ENCODE data around the gene NANOS1.
"Not testable (repeated sequence)": the region's sequence is repeated elsewhere in the genome, so short reads cannot be mapped to it uniquely, and the experiment has no call there.

NANOS1 gene

DNA sequence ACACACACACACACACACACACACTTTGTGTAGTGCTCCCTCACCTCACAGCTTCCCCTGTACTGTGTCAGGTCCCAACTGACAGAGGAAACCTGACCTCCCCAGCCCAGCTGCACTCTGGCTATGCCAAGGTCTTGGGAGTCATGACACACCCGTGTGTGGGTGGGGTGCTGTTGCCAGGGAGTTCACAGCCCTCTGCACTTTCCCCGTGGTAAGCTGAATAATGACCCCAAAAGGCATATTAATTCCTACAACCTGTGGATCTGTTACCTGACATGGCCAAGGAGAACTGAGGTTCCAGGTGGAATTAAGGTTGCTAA lies 8.9 kb upstream of the NANOS1 start:
- DNase-seq: no peak

DNA sequence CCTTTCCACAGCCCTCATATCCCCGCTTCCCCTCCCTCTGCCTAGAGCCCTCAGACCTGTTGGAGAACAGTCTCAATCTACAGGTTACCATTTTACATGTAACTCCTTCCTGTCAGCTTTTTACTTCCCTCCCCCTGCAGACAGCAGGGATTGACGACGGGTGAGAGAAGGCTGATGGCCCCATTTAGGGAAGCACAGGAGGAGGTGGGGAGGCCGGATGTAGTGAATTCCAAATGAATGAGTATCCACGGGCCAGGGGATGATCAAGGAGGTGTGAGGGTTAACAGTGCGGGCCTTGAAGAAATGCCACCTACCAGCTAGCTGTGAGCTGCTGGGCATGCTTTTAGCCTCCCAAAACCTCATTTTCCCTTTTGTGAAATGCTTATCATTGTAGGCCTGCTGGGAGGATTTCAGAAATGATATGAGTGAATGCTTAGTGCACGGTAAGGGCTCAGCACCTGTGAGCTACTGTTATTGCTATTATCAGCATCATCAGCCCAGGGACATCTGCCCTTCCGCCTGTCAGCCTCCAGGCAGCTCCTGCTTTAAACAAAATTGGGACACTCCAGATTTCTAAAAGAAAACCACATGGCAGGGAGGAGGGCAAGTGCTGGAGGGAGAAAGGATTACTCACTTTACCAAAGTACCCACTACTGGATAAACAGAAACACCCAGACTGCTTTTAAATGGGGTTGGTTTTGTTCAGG lies 6.5 kb upstream of the NANOS1 start:
- DNase-seq: no peak

DNA sequence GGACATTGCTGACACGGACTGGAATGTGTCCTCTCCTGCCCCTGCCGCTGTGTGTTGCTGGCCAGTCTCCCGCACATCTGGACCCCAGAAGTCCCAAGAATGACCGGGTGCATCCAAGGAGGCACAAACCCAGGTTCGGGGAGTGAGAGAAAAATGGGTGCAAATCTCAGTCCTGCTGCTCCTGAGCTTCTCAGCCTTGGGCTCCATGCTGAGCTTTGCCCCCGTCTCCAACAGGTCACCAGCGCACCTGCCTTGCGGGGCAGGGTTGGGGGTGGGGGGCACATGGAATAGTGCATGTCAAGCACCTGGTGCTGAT lies 6.0 kb upstream of the NANOS1 start:
- DNase-seq: no peak

DNA sequence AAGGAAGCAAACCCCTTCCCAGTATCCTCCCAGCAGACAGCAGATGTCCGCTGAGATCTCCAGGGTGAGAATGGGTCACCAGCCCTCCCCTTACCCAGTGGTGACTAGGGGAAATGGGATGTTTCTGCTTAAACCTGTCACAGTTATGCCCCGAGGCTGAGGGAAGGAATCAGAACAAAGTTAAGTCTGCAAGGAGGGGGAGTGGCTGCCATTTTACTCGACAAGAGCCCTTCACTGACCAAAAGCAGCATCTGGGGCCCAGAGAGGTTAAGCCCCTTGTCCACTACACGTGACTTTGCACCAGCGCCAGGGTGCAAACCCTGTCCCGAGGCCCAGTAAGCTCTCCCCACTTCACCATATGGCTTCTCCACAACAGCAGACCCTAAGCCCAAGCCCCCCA lies 4.6 kb upstream of the NANOS1 start:
- no peak for DNase-seq

DNA sequence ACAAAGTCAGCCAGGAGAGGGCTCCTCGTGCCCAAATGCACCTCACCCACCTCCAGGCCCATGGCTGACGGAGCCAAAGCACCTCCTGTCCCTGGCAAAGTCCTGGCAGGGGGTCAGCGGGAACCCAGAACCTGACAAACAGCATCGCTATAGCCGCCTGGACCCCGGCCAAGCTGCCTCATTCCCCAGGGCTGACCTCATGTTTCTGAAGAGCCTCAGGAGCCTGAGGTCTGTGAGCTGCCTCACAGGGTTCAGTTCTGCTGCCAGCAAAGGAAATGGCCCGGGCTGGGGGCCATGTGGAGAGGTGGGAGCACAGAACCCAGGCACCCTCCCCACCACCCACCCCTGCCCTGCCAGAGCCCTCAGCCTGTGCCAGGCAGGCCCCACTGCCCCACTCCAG lies 4.2 kb upstream of the NANOS1 start:
- no peak for DNase-seq

DNA sequence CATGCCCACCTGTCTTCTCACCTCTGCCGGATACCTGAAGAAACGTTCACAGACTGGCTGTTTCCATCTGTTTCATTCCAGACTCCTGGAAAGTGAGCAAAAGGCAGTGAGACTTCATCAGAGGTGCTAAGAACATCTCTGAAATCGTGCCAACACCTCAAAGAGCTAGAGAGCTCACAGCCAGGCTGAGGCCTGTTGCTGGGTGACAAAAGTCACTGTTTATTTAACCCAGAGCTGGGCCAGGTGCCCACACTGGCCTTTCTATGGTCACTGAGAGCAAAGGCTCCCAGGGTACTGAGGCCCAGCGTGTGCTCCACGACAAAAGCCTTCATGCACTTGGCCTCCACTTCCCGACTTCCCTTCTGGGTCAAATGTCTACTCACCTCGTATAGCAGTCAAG lies 3.7 kb upstream of the NANOS1 start:
- DNase-seq: no peak

DNA sequence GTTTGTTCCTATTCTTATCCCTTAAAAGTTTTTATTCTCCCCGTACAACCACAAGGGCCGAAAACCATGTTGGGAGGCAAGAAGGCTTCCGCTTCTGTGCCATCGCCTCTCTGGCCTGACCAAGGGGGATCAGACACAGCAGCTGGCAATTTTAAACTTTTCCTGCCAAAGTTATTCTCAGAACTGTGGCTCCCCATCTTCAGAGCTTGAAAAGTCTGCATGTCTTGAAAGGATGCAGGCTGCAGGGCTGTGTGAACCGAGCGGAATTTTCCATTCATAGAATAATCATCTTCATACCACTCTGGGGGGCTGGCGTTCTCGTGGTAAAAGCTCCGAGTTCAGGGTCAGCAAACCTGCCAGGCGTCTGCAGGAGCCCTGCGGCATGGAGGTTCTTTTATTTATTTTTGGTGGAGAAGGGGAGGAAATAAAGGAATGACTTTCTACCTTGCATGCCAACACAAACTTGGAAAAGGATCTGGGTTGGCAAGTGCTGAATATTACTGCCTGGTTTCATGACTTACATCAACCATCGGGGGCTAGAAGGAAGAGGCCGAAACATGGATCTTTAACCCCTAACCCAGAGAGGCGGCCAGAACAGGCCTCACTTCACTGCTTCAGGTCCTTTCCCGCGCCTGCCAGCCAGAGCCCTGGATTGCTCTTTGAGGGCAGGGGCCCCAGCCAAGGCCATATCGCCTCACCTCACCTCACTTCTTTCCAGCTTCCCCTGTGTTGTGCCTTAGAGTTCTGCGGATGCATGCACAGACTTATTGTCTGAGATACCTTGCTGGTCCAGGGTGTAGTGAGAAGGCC lies 3.0 kb upstream of the NANOS1 start:
- DNase-seq: no peak

DNA sequence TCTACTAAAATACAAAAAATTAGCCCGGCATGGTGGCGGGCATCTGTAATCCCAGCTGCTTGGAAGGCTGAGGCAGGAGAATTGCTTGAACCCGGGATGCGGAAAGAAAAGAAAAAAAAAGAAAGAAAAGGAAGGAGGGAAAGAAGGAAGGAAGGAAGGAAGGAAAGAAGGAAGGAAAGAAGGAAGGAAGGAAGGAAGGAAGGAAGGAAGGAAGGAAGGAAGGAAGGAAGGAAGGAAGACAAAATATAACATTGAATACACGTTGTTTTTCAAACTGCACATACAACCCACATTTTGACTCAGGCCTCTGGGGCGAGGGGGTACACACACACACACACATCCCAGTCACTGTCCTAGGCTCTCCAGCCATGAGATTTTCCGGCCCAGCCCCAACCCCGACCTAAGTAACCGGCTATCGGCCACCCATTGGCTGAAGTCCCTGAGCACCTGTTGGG lies 1.0 kb upstream of the NANOS1 start:
- not testable (repeated sequence) for DNase-seq

DNA sequence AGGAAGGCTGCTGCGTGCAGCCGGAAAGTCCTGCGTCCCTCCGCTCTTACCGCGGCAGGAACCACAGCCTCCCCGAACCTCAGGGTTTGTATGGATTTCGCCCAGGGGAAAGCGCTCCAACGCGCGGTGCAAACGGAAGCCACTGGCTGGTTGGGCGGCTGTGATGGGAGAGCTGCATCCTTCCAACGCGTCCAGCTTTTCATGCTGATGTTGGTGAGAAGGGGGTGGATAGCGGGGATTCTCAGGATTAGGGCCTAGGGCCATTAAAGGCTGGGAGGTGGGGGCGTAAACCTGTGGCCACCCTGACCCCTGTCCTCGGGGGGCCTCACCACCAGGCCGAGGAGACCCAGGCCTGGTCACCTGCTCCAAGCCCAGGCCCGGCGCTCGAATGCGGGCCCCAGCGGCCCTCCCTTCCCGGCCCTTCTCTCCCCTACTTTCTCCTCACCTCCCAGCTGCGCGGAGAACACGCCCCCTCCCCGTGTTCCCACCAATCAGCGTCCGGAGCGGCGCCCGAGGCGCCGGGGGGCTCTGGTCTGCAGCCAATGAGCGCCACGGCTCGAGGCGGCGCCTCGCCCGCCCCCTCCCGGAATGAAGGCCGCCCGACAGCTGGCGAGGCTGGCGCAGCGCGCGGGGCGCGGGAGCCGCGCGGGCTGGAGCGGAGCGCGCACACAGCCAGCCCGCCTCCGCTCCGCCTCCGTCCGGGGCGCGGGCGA lies 458 bp upstream of the NANOS1 start:
- DNase-seq: peak; percentile 94

DNA sequence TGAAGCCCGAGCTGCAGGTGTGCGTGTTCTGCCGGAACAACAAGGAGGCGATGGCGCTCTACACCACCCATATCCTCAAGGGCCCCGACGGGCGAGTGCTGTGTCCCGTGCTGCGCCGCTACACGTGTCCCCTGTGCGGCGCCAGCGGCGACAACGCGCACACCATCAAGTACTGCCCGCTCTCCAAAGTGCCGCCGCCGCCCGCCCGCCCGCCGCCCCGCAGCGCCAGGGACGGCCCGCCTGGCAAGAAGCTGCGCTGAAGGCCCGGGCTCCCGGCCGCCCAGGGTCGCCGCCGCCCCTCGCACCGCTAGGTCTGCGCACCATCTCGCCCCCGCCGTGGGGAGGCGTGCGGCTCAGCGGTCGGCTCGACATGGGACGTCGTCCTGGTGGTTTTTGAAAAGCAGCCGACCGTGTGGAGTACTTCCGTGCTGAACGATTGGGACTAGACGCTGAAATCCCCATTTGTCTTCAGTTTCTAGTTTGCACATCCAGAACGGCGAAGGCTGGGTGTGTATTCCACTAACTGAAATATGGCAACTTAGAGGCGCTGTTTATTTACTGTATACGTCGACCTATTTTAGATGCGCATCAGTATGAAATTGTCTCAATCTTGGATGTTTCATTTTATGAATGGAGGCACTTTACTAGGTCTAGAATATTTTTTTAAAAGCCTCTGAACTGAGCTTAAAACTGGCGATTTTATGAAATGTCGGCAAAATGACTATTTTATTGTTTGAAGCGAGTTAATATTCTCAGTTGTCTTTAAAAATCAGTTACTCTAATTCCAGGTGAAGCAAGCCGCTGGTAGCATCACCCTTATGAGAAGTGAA lies 1.1 kb downstream of the NANOS1 start:
- DNase-seq: peak; percentile 75

DNA sequence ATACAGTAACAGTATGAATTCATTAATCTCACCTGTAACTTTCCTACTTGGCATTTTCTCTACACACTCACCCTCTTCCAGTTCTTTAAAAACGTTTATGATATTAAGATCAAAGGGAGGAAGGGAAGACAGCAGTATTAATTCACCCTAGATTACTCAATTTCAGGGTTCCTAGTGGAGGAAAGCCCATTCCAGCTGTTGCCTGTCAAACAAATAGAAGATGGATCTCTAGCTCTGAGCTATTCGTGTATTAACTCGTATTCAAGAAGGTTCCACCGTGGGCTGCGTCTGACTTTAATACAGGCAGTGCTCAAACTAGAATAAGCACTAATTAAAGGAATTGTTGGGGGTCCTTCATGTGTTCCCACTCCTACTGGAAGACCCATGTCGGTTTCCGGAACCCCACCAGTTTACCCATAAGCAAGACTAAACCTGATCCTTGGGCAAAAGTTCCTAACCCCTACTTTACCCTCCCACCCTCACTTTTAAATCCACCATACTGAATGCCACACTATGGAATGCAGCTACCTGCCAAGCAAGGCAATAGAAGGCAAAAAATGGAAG lies 2.1 kb downstream of the NANOS1 start:
- DNase-seq: no peak

DNA sequence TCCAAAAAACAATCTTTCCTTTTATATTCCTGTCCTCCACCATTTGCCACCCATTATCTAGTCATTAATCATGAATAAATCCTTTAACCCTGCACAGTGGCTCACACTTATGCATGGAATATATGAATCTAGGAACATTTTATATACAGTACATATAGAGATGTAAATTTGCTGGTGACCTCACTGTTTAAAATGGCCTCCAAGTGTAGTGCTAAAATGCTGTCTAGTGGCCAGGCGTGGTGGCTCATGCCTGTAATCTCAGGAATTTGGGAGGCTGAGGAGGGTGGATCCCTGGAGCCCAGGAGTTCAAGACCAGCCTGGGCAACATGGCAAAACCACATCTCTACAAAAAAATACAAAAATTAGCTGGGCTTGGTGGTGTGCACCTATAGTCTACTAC lies 9.6 kb downstream of the NANOS1 start:
- no peak for DNase-seq

DNA sequence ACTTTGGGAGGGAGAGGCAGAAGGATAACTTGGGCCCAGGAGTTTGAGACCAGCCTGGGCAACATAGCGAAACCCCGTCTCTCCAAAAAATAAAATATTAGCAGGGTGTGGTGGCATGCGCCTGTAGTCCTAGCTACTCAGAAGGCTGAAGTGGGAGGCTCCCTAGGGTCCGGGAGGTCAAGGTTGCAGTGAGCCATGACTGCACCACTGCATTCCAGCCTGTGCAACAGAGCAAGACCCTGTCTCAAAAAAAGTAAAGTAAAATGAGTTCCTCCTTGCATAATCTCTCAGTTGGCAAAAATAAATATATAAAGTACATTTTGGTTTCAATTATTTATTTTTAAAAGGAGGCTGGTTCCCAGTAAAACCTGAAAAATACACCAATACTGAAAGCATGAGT lies 11.8 kb downstream of the NANOS1 start:
- no peak for DNase-seq

DNA sequence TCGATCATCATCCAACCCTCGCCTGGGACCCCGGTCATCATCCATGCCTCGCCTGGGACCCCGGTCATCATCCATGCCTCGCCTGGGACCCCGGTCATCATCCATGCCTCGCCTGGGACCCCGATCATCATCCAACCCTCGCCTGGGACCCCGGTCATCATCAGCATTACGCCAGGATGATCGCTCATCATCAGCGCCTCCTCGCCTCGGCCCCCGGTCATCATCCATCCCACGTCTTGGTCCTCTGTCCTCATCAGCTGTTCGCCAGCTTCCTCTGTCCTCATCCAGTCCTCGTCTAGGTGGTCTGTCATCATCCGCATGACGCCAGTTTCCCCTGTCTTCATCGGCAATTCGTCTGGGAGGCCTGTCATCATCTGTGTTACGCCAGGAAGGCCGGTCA lies 12.7 kb downstream of the NANOS1 start:
- no peak for DNase-seq

DNA sequence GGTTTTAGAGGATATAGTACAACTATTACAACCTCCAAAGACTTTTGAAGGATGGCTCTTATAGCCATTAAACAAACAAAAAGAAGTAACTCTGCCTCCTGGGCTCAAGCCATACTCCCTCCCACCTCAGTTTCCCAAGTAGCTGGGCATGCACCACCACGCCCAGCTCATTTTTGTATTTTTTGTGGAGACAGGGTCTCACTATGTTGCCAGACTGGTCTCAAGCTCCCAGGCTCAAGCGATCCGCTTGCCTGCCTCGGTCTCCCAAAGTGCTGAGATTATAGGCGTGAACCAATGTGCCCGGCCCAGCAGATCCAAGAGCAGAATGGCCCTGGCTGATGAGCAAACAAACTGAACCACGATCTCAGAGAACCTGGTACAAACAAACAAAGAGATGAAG lies 16.0 kb downstream of the NANOS1 start:
- no peak for DNase-seq

DNA sequence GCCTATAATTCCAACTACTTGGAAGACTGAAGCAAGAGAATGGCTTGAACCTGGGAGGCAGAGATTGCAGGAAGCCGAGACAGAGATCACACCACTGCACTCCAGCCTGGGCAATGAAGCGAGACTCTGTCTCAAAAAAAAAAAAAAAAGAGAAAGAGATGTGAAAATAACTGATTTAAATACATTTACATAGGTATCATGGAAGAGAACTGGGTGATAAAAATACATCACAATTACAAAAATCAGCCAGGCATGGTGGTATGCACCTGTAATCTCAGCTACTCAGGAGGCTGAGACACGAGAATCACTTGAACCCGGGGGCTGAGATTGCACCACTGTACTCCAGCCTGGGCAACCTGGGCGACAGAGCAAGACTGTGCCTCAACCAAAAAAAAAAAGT lies 19.8 kb downstream of the NANOS1 start:
- DNase-seq: no peak

DNA sequence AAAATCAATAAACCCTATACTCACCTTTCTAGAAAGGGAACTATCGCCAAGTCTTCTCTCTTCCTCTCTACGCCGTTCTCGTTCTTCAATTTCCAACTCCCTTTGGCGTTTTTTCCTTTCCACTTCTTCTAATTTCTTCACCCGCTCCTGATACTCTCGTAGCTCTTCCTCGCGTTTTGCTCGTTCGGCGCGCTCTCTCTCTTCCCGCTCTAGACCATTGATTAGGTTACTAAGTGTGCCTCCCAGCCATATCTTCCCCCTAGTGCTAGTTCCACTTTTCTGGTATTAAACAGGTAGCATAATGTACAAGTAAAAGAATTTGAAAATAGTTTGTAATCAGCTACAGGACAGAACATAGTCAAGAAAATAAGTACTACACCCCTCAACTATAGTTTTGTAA lies 20.3 kb downstream of the NANOS1 start:
- no peak for DNase-seq

DNA sequence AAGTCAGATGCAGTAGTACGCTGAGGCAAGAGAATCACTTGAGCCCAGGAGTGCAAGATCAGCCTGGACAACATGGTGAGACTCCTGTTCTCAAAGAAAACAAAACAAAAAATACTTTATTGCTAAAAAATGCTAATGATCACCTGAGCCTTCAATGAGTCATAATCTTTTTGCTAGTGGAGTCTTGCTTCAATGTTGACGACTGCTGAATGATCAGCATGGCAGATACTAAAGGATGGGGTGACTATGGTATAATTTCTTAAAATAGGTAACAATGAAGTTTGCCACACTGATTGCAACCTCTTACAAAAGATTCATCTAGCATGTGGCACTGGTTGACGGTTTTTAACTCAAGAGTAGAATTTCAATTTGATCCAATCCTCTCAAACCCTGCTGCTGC lies 22.3 kb downstream of the NANOS1 start:
- DNase-seq: no peak

DNA sequence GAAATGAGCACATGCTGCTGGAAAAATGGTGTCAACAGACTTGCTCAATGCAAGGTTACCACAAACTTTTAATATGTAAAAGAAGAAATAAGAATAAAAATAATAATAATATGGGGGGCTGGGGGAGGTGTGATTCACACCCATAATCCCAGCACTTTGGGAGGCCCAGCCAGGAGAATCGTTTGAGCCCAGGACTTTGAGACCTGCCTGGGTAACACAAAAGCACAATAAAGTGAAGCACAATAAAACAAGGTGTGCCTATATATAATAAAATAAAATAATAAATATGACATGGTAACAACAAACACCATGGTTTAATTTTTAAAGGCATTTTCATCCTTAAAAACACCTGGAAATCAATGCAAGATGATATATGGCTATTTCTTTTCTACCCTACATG lies 26.0 kb downstream of the NANOS1 start:
- DNase-seq: no peak

DNA sequence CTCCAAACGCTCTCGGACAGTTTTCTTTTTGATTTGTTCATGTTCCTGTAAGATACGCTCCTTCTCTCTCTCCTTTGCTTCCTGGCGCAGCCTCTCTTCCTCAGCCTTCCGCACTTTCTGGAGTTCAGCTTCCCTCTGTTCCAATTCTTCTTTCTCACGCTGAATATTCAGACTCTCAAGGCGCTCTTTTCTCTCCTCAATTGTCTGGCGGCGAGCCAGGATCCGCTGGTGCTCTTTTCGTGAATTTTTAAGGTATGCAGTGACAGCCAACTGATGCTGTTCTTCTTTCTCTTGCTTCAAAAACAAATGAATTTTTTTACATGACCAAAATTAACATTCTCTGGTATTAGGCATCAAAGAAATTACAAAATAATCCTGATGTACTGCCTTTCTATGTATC lies 28.5 kb downstream of the NANOS1 start:
- DNase-seq: no peak

DNA sequence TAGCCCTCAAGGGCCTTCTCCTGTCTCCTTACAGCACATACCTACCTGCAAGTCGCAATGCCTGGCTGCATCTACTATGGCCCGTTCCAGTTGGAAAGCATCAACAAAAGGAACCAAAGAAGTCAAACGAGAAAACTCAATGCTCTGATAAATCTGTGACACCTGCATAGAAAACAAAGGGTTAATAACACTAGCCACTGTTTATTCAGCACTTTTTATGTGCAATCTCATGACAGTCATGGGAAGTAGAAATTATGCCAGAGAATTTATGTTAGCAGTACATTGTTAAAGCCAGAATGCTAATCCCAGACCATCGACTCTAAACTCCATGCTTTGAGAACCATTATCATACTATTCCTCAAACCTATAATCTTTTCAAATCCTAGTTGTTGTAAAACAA lies 30.0 kb downstream of the NANOS1 start:
- no peak for DNase-seq

DNA sequence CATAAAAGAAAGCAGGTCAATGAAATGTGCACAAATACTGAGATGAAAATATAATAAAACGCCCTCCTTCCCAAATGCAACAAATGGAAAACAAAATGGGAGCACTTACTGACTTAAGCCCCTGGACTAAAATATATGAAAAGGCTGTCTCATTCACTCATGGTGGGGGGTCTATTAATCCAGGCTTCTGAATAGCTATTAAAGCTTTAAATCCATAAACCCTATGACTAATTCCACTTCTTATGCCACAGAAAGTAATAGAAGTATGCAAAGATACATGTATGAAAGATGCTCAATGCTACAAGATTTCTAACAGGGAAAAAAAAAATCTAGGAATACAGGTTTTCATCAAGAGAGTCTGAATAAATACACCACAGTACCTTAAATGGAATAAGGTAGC lies 30.6 kb downstream of the NANOS1 start:
- DNase-seq: no peak

DNA sequence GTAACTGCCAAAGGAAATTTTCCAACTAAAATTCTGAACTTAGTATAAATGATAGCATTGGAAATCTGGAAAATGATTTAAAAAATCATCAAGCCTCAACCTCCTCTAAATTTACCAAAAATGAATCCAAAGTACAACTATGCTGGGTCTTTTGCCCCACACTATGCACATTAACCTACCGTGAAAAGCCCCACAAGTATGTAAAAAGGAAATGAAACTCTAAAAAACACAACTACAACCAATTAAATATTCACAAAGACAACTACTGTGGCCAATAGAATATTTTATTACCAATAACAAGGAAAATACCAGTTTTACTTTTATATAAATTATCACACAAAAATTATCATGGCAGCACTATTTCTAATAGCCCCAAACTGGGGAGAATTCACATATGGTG lies 31.8 kb downstream of the NANOS1 start:
- no peak for DNase-seq
